T-helper 1 cell (primary cell): ENCODE data around the gene TESK1.
A peak's percentile ranks its signal among the peaks of the same experiment; 100 is the strongest.
"Not testable (repeated sequence)": the region's sequence is repeated elsewhere in the genome, so short reads cannot be mapped to it uniquely, and the experiment has no call there.

Experiments
- DNase-seq, 5 donors: peaks; one replicate each; pipeline ENCODE4 v3.0.0-alpha.2; 2012 to 2020

Gene TESK1

GRCh38 chr9:35615981-35616680 lies 11.1 kb downstream of the TESK1 start:
- no peak for DNase-seq

DNA sequence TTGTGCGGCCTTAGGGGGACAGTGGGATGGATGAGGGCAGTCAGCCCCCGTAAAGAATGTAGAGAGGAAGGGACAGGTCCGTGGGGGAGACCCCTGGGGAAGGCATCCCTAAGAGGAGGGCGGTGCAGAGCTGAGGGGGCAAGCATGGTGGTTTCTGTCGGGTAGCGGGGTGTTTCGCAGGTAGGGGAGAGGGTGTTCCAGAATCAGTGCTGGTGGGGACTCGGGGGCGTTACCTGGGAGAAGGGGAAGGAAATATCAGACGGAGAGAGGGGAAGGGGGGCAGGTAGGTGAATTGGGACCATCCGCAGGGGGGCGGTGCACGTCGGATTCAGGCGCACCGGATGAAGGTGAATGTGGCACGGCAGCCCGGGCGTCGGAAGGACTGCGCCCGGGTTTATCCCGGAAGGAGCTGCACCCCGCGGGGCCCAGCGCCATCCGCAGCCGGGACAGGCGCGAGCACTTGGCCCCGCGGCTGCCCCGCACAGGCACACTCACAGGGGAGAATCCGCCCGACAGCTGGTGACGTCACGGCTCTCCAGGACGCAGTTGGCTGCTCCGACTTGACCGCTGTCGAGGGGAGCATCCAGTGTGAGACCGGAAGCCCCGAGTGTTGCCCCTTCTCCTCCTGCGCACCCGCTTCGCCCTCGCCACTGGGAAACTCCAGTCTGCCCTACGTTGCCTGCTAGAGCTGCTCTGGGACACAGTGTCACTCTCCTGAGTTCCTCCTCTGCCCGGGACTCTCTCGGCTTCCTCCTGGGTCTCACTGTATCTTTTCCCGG lies 11.8 kb downstream of the TESK1 start:
- peak; percentile 45 to 74 (median 55) for DNase-seq

- DNase-seq: no peak
Observed at GRCh38 chr9:35617548-35617947, 12.5 kb downstream of the TESK1 start.

GRCh38 chr9:35618325-35618727 lies 13.3 kb downstream of the TESK1 start, which contains the start of gene CD72:
CD72 (minus strand) TSS chr9:35618413; CDS start chr9:35618303, 110 bp downstream.
- no peak for DNase-seq

DNA sequence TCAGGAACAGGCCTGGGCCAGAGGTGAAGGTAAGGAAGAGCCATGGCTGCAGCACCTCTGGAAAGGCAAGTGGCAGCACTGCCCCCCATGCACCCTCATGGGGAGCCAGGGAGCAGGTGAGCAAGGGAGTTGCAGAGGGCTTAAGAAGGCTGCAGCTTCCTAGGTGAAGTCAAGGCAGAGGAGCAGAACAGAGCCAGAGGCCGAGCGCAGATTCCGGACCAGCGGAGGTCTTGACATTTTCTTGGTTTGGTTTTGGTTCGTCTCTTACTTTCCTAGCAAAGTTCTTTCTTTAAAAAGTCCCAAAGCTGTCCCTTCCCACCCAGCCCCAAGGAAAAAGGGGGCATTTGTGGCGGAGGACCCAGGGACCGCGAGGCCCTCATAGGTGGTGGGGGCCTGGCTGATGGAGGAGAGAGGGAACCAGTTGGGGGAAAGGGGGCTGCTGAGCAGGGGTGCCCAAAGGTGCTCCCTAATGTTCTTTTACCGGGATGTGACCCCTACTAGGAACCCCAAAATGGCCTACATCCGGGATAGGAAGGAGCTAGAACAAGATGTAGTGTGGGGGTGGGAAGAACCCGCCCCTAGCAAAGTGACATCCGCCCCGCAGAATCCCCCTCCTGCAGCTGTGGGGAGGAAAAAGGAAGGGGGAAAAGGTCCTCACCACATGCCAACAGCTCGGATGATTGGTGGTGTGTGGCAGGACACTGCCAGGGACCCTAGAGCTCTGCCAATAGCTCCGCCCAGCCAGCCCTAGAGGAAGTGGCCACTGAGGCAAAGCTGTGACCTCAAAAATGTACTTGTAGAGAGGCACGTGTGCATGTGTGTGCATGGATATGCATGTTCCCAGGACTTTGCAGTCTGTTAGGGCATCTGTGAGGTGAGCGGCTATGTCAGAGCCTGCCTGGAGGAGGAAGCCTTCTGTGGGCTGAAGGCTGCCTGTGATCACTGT lies 14.1 kb downstream of the TESK1 start:
- peak in 1 of 5 donors; percentile 59 for DNase-seq

DNA sequence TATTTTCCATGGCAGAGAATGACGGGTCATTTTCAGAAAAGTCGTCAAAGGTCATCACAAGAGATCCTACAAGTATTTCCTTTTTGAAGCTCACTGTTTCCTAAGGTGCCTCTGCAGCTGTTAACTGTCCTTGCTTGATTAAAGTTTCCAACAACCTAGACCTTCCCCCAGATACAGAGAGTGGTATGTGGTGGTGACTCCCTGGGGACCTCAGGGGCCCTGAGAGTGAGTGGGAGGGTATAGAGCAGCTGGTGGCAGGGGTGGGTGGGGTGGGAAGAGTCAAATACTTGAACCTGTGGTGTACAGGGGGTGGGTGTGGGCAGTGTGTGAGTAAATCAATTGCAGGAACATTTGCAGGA lies 14.7 kb downstream of the TESK1 start:
- no peak for DNase-seq

GRCh38 chr9:35627575-35627974 lies 22.5 kb downstream of the TESK1 start:
- no peak for DNase-seq

DNA sequence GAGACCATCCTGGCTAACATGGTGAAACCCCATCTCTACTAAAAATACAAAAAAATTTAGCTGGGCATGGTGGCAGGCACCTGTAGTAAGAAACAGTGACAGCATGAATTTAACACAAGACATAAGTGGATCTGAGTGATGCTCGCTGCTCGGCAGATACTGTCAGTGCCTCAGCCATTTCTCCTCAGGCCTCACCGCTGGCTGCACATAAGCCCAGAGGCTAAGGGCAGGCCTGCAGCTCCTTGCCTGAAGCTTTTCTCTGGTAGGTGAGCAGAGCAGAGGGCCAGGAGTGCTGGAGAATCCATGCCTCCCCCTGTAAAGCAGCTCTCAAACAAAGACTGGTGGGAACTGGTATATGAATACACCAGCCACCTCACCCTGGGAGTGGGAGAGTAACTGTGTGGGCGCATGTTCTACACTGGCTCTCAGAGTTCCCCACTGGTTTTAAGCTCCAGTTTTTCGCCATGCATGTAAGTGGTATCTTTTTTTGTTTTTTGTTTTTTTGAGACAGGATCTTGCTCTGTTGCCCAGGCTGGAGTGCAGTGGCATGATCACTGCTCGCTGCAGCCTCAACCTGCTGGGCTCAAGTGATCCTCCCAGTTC lies 23.4 kb downstream of the TESK1 start:
- DNase-seq: no peak

- no peak for DNase-seq
Observed at GRCh38 chr9:35629597-35629996, 24.5 kb downstream of the TESK1 start.

DNA sequence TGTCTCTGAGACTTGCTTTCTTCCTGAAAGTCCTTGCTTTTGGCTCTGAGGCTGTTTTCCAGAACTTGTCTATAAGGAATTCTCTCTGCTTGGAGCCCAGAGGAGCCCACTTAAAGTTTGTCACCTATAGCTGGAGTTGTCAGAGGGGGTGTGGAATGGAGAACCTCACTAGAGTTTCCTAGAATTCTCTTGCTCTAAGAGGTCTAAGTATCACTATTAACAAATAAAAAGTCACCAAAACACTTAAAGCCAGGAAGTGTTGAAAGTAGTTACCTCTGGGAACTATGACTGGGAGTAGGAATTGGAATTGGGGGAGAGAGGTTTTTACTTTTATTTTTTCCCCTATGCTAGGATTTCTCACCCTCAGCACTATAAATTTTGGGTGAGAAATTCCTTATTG lies 30.7 kb downstream of the TESK1 start:
- no peak for DNase-seq

DNA sequence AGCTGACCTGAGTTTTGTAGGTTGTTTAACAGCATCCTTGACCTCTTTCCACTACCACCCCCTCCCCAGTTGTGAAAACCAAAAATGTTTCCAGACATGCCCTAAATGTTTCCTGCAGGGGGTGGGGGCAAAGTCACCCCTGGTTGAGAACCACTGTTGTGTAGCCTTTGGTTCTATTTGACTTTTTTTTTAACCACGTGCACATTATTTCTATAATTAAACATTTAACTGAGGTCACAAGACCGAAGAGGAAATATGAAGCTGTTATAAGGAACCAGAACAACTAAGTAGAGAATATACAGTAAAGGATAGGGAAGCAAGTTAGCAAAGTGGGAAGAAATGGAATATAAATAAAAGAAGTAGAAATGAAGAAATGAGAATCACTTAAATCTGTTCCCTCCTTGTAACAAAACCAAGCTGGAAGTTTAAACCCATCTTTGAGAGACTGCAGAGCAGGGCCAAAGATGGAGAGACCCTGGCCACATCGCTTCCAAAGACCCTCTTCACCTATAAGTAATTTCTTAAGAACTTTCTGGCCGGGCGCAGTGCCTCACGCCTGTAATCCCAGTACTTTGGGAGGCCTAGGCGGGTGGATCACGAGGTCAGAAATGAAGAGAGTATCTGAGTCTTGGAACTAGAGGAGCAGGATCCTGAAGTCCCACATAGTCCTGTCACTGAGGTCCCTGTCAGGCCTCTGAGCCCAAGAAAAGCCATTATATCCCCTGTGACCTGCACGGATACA lies 31.2 kb downstream of the TESK1 start:
- DNase-seq: no peak

DNA sequence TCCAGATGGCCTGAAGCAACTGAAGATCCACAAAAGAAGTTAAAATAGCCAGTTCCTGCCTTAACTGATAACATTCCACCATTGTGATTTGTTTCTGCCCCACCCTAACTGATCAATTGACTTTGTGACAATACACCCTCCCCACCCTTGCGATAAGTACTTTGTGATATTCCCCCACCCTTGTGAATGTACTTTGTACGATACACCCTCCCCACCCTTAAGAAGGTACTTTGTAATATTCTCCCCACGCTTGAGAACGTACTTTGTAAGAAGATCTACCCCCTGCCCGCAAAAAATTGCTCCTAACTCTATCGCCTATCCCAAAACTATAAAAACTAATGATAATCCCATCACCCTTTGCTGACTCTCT lies 31.8 kb downstream of the TESK1 start:
- not testable (repeated sequence) for DNase-seq

DNA sequence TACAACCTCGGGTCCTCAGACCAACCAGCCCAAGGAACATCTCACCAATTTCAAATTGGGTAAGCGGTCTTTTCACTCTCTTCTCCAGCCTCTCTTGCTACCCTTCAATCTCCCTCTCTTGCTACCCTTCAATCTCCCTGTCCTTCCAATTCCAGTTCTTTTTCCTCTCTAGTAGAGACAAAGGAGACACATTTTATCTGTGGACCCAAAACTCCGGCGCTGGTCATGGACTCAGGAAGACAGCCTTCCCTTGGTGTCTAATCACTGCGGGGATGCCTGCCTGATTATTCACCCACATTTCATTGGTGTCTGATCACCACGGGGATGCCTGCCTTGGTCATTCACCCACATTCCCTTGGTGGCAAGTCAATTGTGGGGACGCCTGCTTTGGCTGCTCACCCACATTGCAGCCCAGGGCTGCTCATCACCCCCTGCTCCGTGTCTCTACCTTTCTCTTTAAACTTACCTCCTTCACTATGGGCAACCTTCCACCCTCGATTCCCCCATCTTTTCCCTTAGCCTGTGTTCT lies 32.4 kb downstream of the TESK1 start:
- not testable (repeated sequence) for DNase-seq

DNA sequence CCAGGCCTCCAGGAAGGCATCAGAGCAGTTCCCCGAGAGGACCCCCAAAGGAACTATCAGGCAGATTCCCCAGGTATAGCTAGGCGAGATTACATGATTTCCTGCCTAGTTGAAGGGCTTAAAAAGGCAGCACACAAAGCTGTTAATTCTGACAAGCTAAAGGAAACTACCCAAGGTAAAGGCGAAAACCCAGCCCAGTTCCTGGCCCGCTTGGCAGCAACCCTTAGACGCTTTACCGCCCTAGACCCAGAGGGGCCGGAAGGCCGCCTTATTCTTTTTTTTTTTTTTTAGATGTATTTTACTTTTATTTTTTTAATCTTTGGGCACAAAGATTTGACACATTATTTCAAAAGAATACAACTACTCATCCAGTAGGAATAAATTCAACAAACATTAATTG lies 33.7 kb downstream of the TESK1 start:
- peak in 1 of 5 donors; percentile 55 for DNase-seq

GRCh38 chr9:35639225-35639624 lies 34.2 kb downstream of the TESK1 start:
- not testable (repeated sequence) for DNase-seq

- DNase-seq: no peak
Observed at GRCh38 chr9:35639631-35640030, 34.6 kb downstream of the TESK1 start.

DNA sequence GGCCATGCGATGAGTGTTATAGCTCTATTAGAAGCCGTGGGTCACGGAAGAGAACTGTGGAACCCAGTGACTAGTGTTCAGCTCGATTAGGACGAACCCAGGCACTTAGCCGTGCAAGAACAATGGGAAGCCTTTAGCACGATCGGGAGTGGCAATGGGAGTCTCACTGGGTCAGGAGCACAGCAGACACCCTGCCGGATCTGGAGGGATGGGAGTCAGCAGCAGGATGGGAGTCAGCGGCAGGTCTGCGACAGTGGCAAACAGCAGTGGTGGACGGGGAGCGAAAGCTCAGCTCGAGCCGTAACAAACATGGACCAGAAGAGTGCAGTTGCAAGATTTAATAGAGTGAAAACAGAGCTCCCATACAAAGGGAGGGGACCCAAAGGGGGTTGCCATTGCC lies 35.4 kb downstream of the TESK1 start:
- not testable (repeated sequence) for DNase-seq

- DNase-seq: not testable (repeated sequence)
Observed at GRCh38 chr9:35641478-35641877, 36.4 kb downstream of the TESK1 start.

GRCh38 chr9:35643046-35643445 lies 38.0 kb downstream of the TESK1 start:
- no peak for DNase-seq

- DNase-seq: not testable (repeated sequence)
Observed at GRCh38 chr9:35645736-35646135, 40.7 kb downstream of the TESK1 start.

- peak in 1 of 5 donors; percentile 43 for DNase-seq
Observed at GRCh38 chr9:35646153-35646532, 41.1 kb downstream of the TESK1 start.
